Measurements from ENCODE around the gene SKI.

- TF ChIP-seq CTCF (IDR thresholded peaks at IDR 0.05; ENCODE audit: low read depth, low read length, poor library complexity, severe bottlenecking) (no peak), EZH2phosphoT487 (IDR thresholded peaks at IDR 0.05; ENCODE audit: borderline replicate concordance, low read length) (no peak)
These were observed 14.3 kb upstream of the SKI start for GRCh38 chr1:2213576-2214505.
